Activated naive CD4-positive, alpha-beta T cell treated with anti-CD3 and anti-CD28 coated beads for 36 hours (primary cell): Measurements from ENCODE around the gene CHRFAM7A. TPM values are rescaled to one million over a fixed set of nuclear protein-coding genes. Genes with fewer than 3 reads are reported as not detected.
"Not testable (repeated sequence)": the region's sequence is repeated elsewhere in the genome, so short reads cannot be mapped to it uniquely, and the experiment has no call there.

Experiments
- CTCF ChIA-PET: fragments of 350-600 bp; sonication (Branson Sonifier 250); formaldehyde crosslinking; loops from one replicate; lab custom pipeline; 2021; ENCODE audit warnings: antibody characterized with exemption; lab: Charles Lee
- DNase-seq: peaks from one replicate; pipeline ENCODE4 v3.0.0-alpha.2; 2020
- H3K27ac Mint-ChIP-seq: one replicate; pipeline ENCODE4 v1.8.0; 2021; ENCODE audit warnings: mild to moderate bottlenecking, mixed read lengths
- H3K27me3 Mint-ChIP-seq: one replicate; pipeline ENCODE4 v1.8.0; 2021; ENCODE audit warnings: low read depth, mixed read lengths
- H3K36me3 Mint-ChIP-seq: one replicate; pipeline ENCODE4 v1.8.0; 2021; ENCODE audit warnings: low read depth, mixed read lengths
- H3K4me1 Mint-ChIP-seq: one replicate; pipeline ENCODE4 v1.8.0; 2021; ENCODE audit warnings: low read depth, mixed read lengths
- H3K4me3 Mint-ChIP-seq: one replicate; pipeline ENCODE4 v1.8.0; 2021; ENCODE audit warnings: mild to moderate bottlenecking, moderate library complexity, mixed read lengths
- H3K9me3 Mint-ChIP-seq: one replicate; pipeline ENCODE4 v1.8.0; 2021; ENCODE audit warnings: mixed read lengths
- intact Hi-C: fragments of 100-400 bp; cut with micrococcal nuclease; formaldehyde crosslinking; loops from one replicate; pipeline ENCODE4 v1.15.1; 2023
- total RNA-seq, 2 experiments: library from RNA; stranded (reverse); gene quantifications; one replicate each; pipeline ENCODE4 v1.2.3, GENCODE V29; 2021

The CHRFAM7A gene
- not detected for total RNA-seq

GRCh38 chr15:30392766-30393663 is at the start of gene CHRFAM7A:
Gene CHRFAM7A, minus strand, starts transcription at chr15:30393540. Its CDS starts 10,189 bp downstream, at chr15:30383351.
- H3K4me1 Mint-ChIP-seq, H3K36me3 Mint-ChIP-seq, intact Hi-C loops, CTCF ChIA-PET, H3K4me3 Mint-ChIP-seq, DNase-seq, H3K9me3 Mint-ChIP-seq, H3K27ac Mint-ChIP-seq, H3K27me3 Mint-ChIP-seq: not testable (repeated sequence)

- H3K27ac Mint-ChIP-seq, DNase-seq, H3K9me3 Mint-ChIP-seq, CTCF ChIA-PET, H3K27me3 Mint-ChIP-seq, H3K4me3 Mint-ChIP-seq, intact Hi-C loops, H3K4me1 Mint-ChIP-seq, H3K36me3 Mint-ChIP-seq: not testable (repeated sequence)
These were observed 45.0 kb upstream of the CHRFAM7A start for GRCh38 chr15:30438348-30438747.

GRCh38 chr15:30435878-30436277 is 42.5 kb upstream of the CHRFAM7A start:
- H3K9me3 Mint-ChIP-seq, H3K4me3 Mint-ChIP-seq, intact Hi-C loops, H3K36me3 Mint-ChIP-seq, H3K27me3 Mint-ChIP-seq, H3K4me1 Mint-ChIP-seq, CTCF ChIA-PET, H3K27ac Mint-ChIP-seq, DNase-seq: not testable (repeated sequence)

- H3K4me1 Mint-ChIP-seq, H3K4me3 Mint-ChIP-seq, intact Hi-C loops, H3K9me3 Mint-ChIP-seq, H3K36me3 Mint-ChIP-seq, DNase-seq, H3K27ac Mint-ChIP-seq, CTCF ChIA-PET, H3K27me3 Mint-ChIP-seq: not testable (repeated sequence)
These were observed 27.4 kb upstream of the CHRFAM7A start for GRCh38 chr15:30420723-30421122.

DNA sequence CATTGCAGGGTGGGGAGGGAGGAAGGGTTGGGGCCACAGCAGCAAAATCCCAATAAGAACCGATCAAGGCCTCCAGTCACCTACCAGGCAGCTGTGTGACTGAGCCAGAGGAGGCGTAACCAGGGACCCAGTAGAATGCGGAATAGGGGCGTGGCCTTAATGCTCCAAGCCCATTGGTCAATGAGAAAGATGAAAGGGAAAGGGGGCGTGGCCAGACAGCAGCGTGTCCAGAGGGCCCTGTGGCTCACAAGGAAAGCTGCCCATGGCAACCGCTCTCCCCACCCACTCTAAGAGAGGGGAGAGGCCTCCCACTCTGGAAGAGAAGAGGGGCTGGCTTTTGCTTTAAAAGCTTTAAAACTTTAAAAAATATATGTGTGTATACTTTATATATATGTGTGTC is 20.8 kb upstream of the CHRFAM7A start, which contains the start of gene GOLGA8R:
Gene GOLGA8R (minus strand): TSS at position 101 of the 400 bp plus-strand sequence. CDS start 98 bp downstream, at position 3.
- H3K4me1 Mint-ChIP-seq, H3K4me3 Mint-ChIP-seq, intact Hi-C loops, H3K9me3 Mint-ChIP-seq, H3K27me3 Mint-ChIP-seq, H3K27ac Mint-ChIP-seq, CTCF ChIA-PET, DNase-seq, H3K36me3 Mint-ChIP-seq: not testable (repeated sequence)

DNA sequence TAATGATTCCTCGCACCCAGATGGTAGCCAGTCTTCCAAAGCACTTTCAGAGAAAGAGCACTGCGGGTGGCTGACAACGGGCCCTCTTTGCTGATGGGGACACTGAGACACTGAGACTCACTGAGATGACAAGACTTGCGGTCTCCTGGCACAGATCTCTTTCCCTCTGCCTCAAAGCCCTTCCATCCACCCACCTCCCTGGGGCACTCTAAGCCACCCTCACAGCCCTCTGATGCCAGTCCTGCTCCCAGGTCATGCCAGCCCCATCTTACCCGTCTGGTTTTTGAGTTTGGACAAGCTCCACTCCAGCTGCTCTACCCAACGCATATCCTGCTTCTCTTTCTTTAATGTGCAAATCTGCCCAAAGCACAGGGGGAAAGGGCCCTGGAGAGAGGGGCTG is 14.3 kb upstream of the CHRFAM7A start:
- H3K4me1 Mint-ChIP-seq, H3K27ac Mint-ChIP-seq, intact Hi-C loops, DNase-seq, H3K36me3 Mint-ChIP-seq, CTCF ChIA-PET, H3K4me3 Mint-ChIP-seq, H3K27me3 Mint-ChIP-seq, H3K9me3 Mint-ChIP-seq: not testable (repeated sequence)

DNA sequence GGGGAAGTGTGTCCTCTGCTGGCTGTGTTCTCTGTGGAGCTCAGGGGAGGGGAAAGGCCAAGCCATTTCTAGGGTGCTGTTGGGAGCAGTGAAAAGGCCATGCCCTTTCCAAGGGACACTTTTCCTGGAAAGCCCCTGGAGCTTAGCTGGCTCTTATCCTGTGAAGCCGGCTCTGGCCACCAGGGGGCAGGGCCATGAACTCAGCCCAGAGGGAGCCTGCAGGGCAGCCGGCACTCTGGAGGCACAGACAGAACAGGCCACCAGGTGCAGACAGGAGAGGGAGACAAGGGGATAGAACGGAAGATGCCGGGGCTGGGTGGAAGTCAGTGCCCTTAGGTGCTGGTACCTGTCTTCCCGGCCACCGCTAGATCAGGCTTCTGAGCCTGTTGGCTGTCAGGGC is 5.6 kb upstream of the CHRFAM7A start:
- intact Hi-C loops, CTCF ChIA-PET, H3K36me3 Mint-ChIP-seq, H3K27me3 Mint-ChIP-seq, H3K9me3 Mint-ChIP-seq, H3K4me3 Mint-ChIP-seq, H3K27ac Mint-ChIP-seq, H3K4me1 Mint-ChIP-seq: not testable (repeated sequence)
- peak; percentile 66 for DNase-seq

- H3K4me1 Mint-ChIP-seq, CTCF ChIA-PET, intact Hi-C loops, H3K27me3 Mint-ChIP-seq, H3K9me3 Mint-ChIP-seq, H3K27ac Mint-ChIP-seq, H3K4me3 Mint-ChIP-seq, DNase-seq, H3K36me3 Mint-ChIP-seq: not testable (repeated sequence)
These were observed 288 bp upstream of the CHRFAM7A start for GRCh38 chr15:30393664-30393991.

DNA sequence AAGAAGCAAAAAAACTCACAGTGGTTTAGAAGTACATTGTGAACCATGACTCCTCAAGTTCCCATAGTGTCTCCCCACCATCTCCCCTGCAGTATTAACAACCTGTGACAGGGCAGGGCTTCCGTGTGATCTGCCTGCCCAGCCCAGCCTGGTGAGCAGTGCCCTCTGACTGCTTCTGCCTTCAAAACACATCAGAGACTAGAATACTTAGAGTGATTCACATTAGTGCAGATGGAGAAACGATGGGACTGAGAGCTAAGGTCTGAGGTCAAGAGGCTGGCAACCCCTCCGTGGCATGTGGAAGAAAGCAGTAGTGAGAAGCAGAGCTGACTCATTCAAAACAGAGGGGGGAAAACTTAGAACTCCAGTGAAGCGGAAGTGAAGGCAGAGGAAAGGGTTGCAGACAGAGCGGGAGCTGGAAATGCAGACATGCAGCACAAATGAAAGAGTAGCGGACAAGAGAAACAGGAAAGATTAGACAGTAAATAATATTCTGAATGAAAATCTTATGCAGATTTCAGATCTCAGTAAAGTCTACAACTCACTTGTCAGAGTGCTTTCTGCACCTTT is 6.9 kb downstream of the CHRFAM7A start:
- not testable (repeated sequence) for H3K27me3 Mint-ChIP-seq

GRCh38 chr15:30377082-30377413 is 16.3 kb downstream of the CHRFAM7A start:
- H3K27ac Mint-ChIP-seq, DNase-seq, H3K4me1 Mint-ChIP-seq, H3K36me3 Mint-ChIP-seq, intact Hi-C loops, H3K9me3 Mint-ChIP-seq, H3K4me3 Mint-ChIP-seq, H3K27me3 Mint-ChIP-seq, CTCF ChIA-PET: not testable (repeated sequence)

More for the DNA sequence above, 6.9 kb downstream of the CHRFAM7A start:
- H3K4me1 Mint-ChIP-seq, H3K9me3 Mint-ChIP-seq, intact Hi-C loops, DNase-seq, CTCF ChIA-PET, H3K36me3 Mint-ChIP-seq, H3K4me3 Mint-ChIP-seq, H3K27ac Mint-ChIP-seq: not testable (repeated sequence)

- CTCF ChIA-PET, H3K4me1 Mint-ChIP-seq, H3K27ac Mint-ChIP-seq, H3K27me3 Mint-ChIP-seq, H3K9me3 Mint-ChIP-seq, H3K36me3 Mint-ChIP-seq, DNase-seq, H3K4me3 Mint-ChIP-seq, intact Hi-C loops: not testable (repeated sequence)
These were observed 16.8 kb downstream of the CHRFAM7A start for GRCh38 chr15:30376375-30377081.

DNA sequence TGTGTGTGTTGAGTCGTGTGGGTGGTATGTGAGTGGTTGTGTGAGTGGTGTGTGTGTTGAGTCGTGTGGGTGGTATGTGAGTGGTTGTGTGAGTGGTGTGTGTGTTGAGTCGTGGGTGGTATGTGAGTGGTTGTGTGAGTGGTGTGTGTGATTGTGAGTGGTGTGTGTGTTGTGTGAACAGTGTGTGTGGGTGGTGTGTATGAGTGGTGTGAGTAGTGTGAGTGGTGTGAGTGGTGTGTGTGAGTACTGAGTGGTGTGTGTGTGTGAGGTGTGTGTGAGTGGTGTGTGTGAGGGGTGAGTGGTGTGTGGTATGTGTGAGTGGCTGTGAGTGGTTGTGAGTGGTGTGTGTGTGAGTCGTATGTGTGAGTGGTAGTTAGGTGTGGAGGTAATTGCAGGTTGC is 17.5 kb downstream of the CHRFAM7A start:
- CTCF ChIA-PET, H3K9me3 Mint-ChIP-seq, H3K27me3 Mint-ChIP-seq, intact Hi-C loops, H3K27ac Mint-ChIP-seq, H3K4me3 Mint-ChIP-seq, H3K36me3 Mint-ChIP-seq, DNase-seq, H3K4me1 Mint-ChIP-seq: not testable (repeated sequence)

GRCh38 chr15:30374862-30375261 is 18.5 kb downstream of the CHRFAM7A start:
- H3K9me3 Mint-ChIP-seq, H3K4me1 Mint-ChIP-seq, H3K27ac Mint-ChIP-seq, H3K27me3 Mint-ChIP-seq, H3K4me3 Mint-ChIP-seq, DNase-seq, CTCF ChIA-PET, H3K36me3 Mint-ChIP-seq, intact Hi-C loops: not testable (repeated sequence)
